Heart left ventricle (tissue), 13 donors: ENCODE data around the gene NLRX1.
"Not testable (repeated sequence)": the region's sequence is repeated elsewhere in the genome, so short reads cannot be mapped to it uniquely, and the experiment has no call there.

ENCODE experiments used
- POLR2A ChIP-seq, 2 donors: fragments of 450-650 bp; IDR thresholded peaks; one replicate each; pipeline ENCODE4 v1.6.1; 2017; ENCODE audit warnings: antibody characterized with exemption in 2 of 2, mild to moderate bottlenecking in 2 of 2, moderate library complexity in 2 of 2
- TF ChIP-seq, protein P1 (sequence below), 12 donors: fragments of 200-600 bp; sonication (generic) in 4 of 12; IDR thresholded peaks; one replicate each; pipeline versions ENCODE4 v1.5.0 to v1.8.0; 2018 to 2022; ENCODE audit warnings: antibody characterized with exemption in 12 of 12, mild to moderate bottlenecking in 5 of 12
- donor health status: ischemic (EF 13 %, LVEDD 7.1; RV severe dilation, severe dysfunction).
- donor health status: DM: no; HTN: yes; CAD: no.
- donor health status: DM: no; HTN: no; CAD: no.
- donor health status: ischemic (EF 25% LVEDD 6.9; RV normal size, moderate dysfunction).
- donor health status: ischemic (EF 25% LVEDD 5.7; RV mildly dilated, moderate dysfunction).
- donor health status: ischemic (EF 35%, LVEDD 5.7; RV mildly dilated, moderate dysfunction).
- donor health status: nonischemic (EF 11% LVEDD 7.7; RV severe dilation, severe dysfunction).
- donor health status: DM: yes; HTN: yes; CAD: no.
- donor health status: PGD.
- donor health status: ischemic (EF 29% LVEDD 5.4; RV normal size, mild dysfunction).
- donor health status: nonischemic (EF 23%, LVEDD 6.1; RV moderate dilation, normal function).

DNA sequence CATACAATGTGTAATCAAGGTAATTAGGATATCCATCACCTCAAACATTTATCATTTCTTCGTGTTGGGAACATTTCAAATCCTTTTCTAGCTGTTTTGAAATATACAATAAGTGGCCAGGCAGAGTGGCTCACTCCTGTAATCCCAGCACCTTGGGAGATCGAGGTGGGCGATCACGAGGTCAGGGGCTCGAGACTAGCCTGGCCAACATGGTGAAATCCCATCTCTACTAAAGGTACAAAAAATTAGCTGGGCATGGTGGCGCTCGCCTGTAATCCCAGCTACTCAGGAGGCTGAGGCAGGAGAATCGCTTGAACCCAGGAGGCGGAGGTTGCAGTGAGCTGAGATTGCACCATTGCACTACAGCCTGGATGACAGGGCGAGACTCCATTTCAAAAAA, 29.2 kb upstream of the NLRX1 start:
- TF ChIP-seq POLR2A (IDR thresholded peaks at IDR 0.05), result not testable (repeated sequence)
- TF ChIP-seq, protein P1, sequence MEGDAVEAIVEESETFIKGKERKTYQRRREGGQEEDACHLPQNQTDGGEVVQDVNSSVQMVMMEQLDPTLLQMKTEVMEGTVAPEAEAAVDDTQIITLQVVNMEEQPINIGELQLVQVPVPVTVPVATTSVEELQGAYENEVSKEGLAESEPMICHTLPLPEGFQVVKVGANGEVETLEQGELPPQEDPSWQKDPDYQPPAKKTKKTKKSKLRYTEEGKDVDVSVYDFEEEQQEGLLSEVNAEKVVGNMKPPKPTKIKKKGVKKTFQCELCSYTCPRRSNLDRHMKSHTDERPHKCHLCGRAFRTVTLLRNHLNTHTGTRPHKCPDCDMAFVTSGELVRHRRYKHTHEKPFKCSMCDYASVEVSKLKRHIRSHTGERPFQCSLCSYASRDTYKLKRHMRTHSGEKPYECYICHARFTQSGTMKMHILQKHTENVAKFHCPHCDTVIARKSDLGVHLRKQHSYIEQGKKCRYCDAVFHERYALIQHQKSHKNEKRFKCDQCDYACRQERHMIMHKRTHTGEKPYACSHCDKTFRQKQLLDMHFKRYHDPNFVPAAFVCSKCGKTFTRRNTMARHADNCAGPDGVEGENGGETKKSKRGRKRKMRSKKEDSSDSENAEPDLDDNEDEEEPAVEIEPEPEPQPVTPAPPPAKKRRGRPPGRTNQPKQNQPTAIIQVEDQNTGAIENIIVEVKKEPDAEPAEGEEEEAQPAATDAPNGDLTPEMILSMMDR (IDR thresholded peaks at IDR 0.05), result not testable (repeated sequence)
